CD14-positive monocyte (primary cell): ENCODE data around the gene GTPBP4. TPM values are rescaled to one million over a fixed set of nuclear protein-coding genes. Genes with fewer than 3 reads are reported as not detected.

ENCODE experiments used
- DNase-seq, 3 donors: peaks; one replicate each; pipeline ENCODE4 v3.0.0-alpha.2; 2011 to 2022
- H2AFZ ChIP-seq: 2 replicates; pipeline ENCODE4 v1.6.0; 2012; ENCODE audit warnings: mild to moderate bottlenecking, low read depth, low read length, inconsistent platforms; ENCODE audit not compliant: insufficient read depth, poor library complexity, severe bottlenecking
- H3K27ac ChIP-seq, 2 donors: 1 replicate in 1 of 2; 2 replicates in 1 of 2; pipeline ENCODE4 v1.5.1; 2012 to 2013; ENCODE audit warnings: low read length in 2 of 2, control low read depth in 1 of 2, inconsistent platforms in 1 of 2, low read depth in 1 of 2, mild to moderate bottlenecking in 1 of 2
- H3K27me3 ChIP-seq, 2 donors: one replicate each; pipeline versions ENCODE4 v1.6.0 to v1.6.1; 2011 to 2013; ENCODE audit warnings: low read length in 2 of 2; ENCODE audit not compliant: control insufficient read depth in 2 of 2, insufficient read depth in 2 of 2
- H3K36me3 ChIP-seq, 2 donors: replicated peaks in 1 of 2; 1 replicate in 1 of 2; 2 replicates in 1 of 2; pipeline versions ENCODE4 v1.5.1 to v1.6.1; 2012 to 2013; ENCODE audit warnings: low read length in 2 of 2, control low read depth in 1 of 2, inconsistent platforms in 1 of 2, mild to moderate bottlenecking in 1 of 2; ENCODE audit not compliant: insufficient read depth in 2 of 2, control insufficient read depth in 1 of 2
- H3K4me1 ChIP-seq, 2 donors: 1 replicate in 1 of 2; 2 replicates in 1 of 2; pipeline versions ENCODE4 v1.5.1 to v1.6.1; 2012 to 2013; ENCODE audit warnings: low read length in 2 of 2, control low read depth in 1 of 2, inconsistent platforms in 1 of 2, mild to moderate bottlenecking in 1 of 2, moderate library complexity in 1 of 2; ENCODE audit not compliant: insufficient read depth in 2 of 2, control insufficient read depth in 1 of 2
- H3K4me2 ChIP-seq: replicated peaks from 2 replicates; pipeline ENCODE3; 2012; ENCODE audit warnings: low read length, moderate library complexity, mild to moderate bottlenecking; ENCODE audit not compliant: poor library complexity, severe bottlenecking; ENCODE audit errors: extremely low read depth
- H3K4me3 ChIP-seq, 3 experiments: fragments of 200-600 bp in 1 of 3; sonication (generic) in 1 of 3; replicated peaks in 1 of 3; 1 replicate in 2 of 3; 2 replicates in 1 of 3; pipeline ENCODE4 v1.5.1; 2011 to 2013; ENCODE audit warnings: low read length in 3 of 3, mild to moderate bottlenecking in 3 of 3, control low read depth in 2 of 3, low read depth in 2 of 3, inconsistent platforms in 1 of 3, moderate library complexity in 1 of 3
- H3K79me2 ChIP-seq: 2 replicates; pipeline ENCODE4 v1.6.0; 2012; ENCODE audit warnings: mild to moderate bottlenecking, control low read depth, inconsistent platforms, low read length, moderate library complexity; ENCODE audit not compliant: insufficient read depth
- H3K9ac ChIP-seq: 2 replicates; pipeline ENCODE4 v1.6.0; 2017; ENCODE audit warnings: low read length, mild to moderate bottlenecking; ENCODE audit not compliant: insufficient read depth, poor library complexity, severe bottlenecking
- H3K9me3 ChIP-seq, 2 donors: replicated peaks in 1 of 2; 1 replicate in 1 of 2; 2 replicates in 1 of 2; pipeline versions ENCODE4 v1.5.1 to v1.6.1; 2012 to 2013; ENCODE audit warnings: low read length in 2 of 2, control low read depth in 1 of 2; ENCODE audit not compliant: control insufficient read depth in 1 of 2, insufficient read depth in 1 of 2
- H4K20me1 ChIP-seq: 2 replicates; pipeline ENCODE4 v1.6.0; 2012; ENCODE audit warnings: mild to moderate bottlenecking, low read length, control low read depth, moderate library complexity; ENCODE audit not compliant: insufficient read depth
- H3K27ac Mint-ChIP-seq, 7 donors: one replicate each; pipeline ENCODE4 v1.8.0; 2020; ENCODE audit warnings: mild to moderate bottlenecking in 7 of 7, mixed read lengths in 7 of 7, moderate library complexity in 6 of 7, inconsistent platforms in 2 of 7
- H3K27me3 Mint-ChIP-seq, 3 donors: one replicate each; pipeline ENCODE4 v1.8.0; 2021 to 2022; ENCODE audit warnings: low read depth in 3 of 3, mild to moderate bottlenecking in 3 of 3, mixed read lengths in 3 of 3, moderate library complexity in 3 of 3, inconsistent platforms in 1 of 3
- H3K36me3 Mint-ChIP-seq, 2 donors: one replicate each; pipeline ENCODE4 v1.8.0; 2020; ENCODE audit warnings: mixed read lengths in 2 of 2, inconsistent platforms in 1 of 2, mild to moderate bottlenecking in 1 of 2
- H3K4me1 Mint-ChIP-seq: one replicate; pipeline ENCODE4 v1.8.0; 2020; ENCODE audit warnings: mild to moderate bottlenecking, mixed read lengths
- H3K4me3 Mint-ChIP-seq, 2 donors: one replicate each; pipeline ENCODE4 v1.8.0; 2020; ENCODE audit warnings: mild to moderate bottlenecking in 2 of 2, mixed read lengths in 2 of 2, moderate library complexity in 1 of 2
- H3K9me3 Mint-ChIP-seq, 7 donors: one replicate each; pipeline ENCODE4 v1.8.0; 2020 to 2022; ENCODE audit warnings: mixed read lengths in 7 of 7, mild to moderate bottlenecking in 6 of 7, moderate library complexity in 6 of 7, inconsistent platforms in 2 of 7
- CTCF ChIP-seq: fragments of 200-600 bp; IDR thresholded peaks from one replicate; pipeline ENCODE4 v1.8.0; 2022; ENCODE audit warnings: antibody characterized with exemption, mild to moderate bottlenecking
- WGBS: methylation state at CpG from one replicate; pipeline ENCODE4 v1.1.5; 2013; ENCODE audit warnings: missing lambda C conversion rate; ENCODE audit not compliant: insufficient coverage; 5-methylcytosine and 5-hydroxymethylcytosine counted together
- intact Hi-C, 2 donors: fragments of 100-400 bp; cut with micrococcal nuclease; formaldehyde crosslinking; loops; one replicate each; pipeline versions ENCODE4 v1.15.0 to v1.15.1; 2023
- polyA plus RNA-seq, 3 donors: library from polyadenylated mRNA; depleted of rRNA in 1 of 3; unstranded in 2 of 3; stranded (reverse) in 1 of 3; fragments of 300-500 nt in 2 of 3; fragments of >200 nt in 1 of 3; fragmentation: Illumina TruSeq in 2 of 3; gene quantifications; 1 replicate in 2 of 3; 2 replicates in 1 of 3; pipeline ENCODE4 v1.2.3, GENCODE V29; 2012 to 2021

The GTPBP4 gene
- polyA plus RNA-seq, 3 donors = 9.9 to 16.1 (median 12.2) TPM

DNA sequence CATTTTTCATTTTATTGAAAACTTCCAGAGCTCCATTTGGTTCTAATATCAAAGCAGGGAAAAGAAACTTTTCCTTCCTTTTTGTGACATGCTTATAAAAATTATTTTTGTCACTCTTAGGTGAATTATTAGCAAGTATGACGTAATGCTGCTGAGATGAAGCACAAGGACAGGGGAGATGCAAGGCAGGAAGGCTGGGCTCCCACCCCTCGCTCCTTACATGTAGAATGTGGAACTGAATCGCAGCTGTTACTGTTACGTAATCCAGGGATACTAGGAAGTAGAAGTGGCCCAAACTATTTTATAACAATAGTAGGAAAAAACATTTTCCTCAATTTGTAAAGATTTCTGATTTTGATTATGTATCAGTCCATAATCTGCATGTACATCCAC, 17.1 kb upstream of the GTPBP4 start:
- Histone ChIP-seq H3K9me3 (peaks cover 0 to 8% of the 10 kb centered on the region in 2 donors), H3K27me3 (no peaks in the 10 kb centered on the region), H3K79me2 (no peaks in the 10 kb centered on the region), H3K36me3 (no peaks in the 10 kb centered on the region), H2AFZ (peak overlapping the region; percentile 53), H3K4me3 (no peak overlapping the region), H3K27ac (peak overlapping the region in 1 of 2 donors; percentile 57), H3K4me1 (peaks cover 13 to 20% of the 10 kb centered on the region in 2 donors), H3K9ac (no peak overlapping the region), H4K20me1 (no peaks in the 10 kb centered on the region), H3K4me2 (peak overlapping the region; percentile 2)
- Mint-ChIP-seq H3K36me3 (no peaks in the 10 kb centered on the region), H3K9me3 (peaks cover 1 to 10% (median 3%) of the 10 kb centered on the region in 7 donors), H3K4me1 (peaks cover 21% of the 10 kb centered on the region), H3K4me3 (peak overlapping the region in 1 of 2 donors; percentile 8), H3K27ac (peak overlapping the region in 3 of 7 donors; percentile 15 to 79 (median 74)), H3K27me3 (peaks cover 0 to 9% (median 7%) of the 10 kb centered on the region in 3 donors)
- intact Hi-C loops = no loop called here
- TF ChIP-seq CTCF = no peak
- no CpG with 5 or more reads among the region's 4 CpGs for WGBS
- peak; percentile 33 to 64 (median 63) for DNase-seq

GRCh38 chr10:971613-972012, 16.6 kb upstream of the GTPBP4 start:
- Histone ChIP-seq H3K4me1 (peaks cover 13 to 20% of the 10 kb centered on the region in 2 donors), H3K27me3 (no peaks in the 10 kb centered on the region), H3K36me3 (no peaks in the 10 kb centered on the region), H4K20me1 (no peaks in the 10 kb centered on the region), H3K9ac (no peak overlapping the region), H3K4me2 (peak overlapping the region; percentile 2), H2AFZ (peak overlapping the region; percentile 53), H3K27ac (peak overlapping the region in 1 of 2 donors; percentile 57), H3K9me3 (peaks cover 0 to 13% of the 10 kb centered on the region in 2 donors), H3K4me3 (no peak overlapping the region), H3K79me2 (no peaks in the 10 kb centered on the region)
- Mint-ChIP-seq H3K4me1 (peaks cover 21% of the 10 kb centered on the region), H3K9me3 (peaks cover 2 to 13% (median 5%) of the 10 kb centered on the region in 7 donors), H3K27ac (peak overlapping the region in 5 of 7 donors; percentile 43 to 79 (median 57)), H3K36me3 (peaks cover 0 to 3% of the 10 kb centered on the region in 2 donors), H3K27me3 (peaks cover 0 to 9% (median 7%) of the 10 kb centered on the region in 3 donors), H3K4me3 (no peak overlapping the region)
- DNase-seq = no peak
- intact Hi-C loops = no loop called here
- WGBS = 92% methylated on average over 7 of the region's 12 CpGs
- TF ChIP-seq CTCF = no peak
